ENCODE data around the gene ABL1.

- TF ChIP-seq EZH2 (IDR thresholded peaks at IDR 0.05; ENCODE audit: borderline replicate concordance, insufficient read depth, low read length, poor library complexity, severe bottlenecking) (no peak), CTCF (IDR thresholded peaks at IDR 0.05; ENCODE audit: poor library complexity, severe bottlenecking) (no peak), EP300 (conservative IDR thresholded peaks at IDR 0.05; ENCODE audit: poor library complexity, severe bottlenecking) (no peak), RAD21 (conservative IDR thresholded peaks at IDR 0.05) (no peak), POLR2AphosphoS5 (IDR thresholded peaks at IDR 0.05) (no peak), MXI1 (conservative IDR thresholded peaks at IDR 0.05; ENCODE audit: poor library complexity, severe bottlenecking) (no peak), TAF1 (IDR thresholded peaks at IDR 0.05; ENCODE audit: low read depth) (no peak), REST (IDR thresholded peaks at IDR 0.05; ENCODE audit: borderline replicate concordance) (no peak)
Observed at GRCh38 chr9:130927995-130928900, 93.2 kb downstream of the ABL1 start.

Measured in neural cell (in vitro differentiated cells).